ENCODE data around the gene MFGE8.

The MFGE8 gene

DNA sequence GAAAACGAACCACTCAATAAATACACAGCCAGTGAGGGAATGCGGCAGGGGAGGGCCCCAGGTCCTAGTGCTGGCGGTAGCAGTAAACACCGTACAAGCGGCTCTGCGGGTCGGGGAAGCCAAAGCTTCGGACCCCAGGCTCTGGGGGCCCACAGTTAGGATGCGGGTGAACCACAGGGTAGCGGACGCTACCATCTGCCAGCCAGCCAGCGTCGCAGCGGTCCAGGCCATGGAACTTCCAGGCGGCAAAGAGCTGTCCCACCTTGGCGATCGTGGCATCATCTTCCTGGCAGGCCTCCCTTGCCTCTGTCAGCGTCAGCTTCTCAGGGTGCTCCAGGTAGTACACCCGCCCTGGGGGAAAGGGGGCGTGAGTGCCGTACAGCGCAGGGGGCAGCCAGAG, 35.3 kb downstream of the MFGE8 start:
- no peak overlapping the region for H3K4me3 ChIP-seq (ENCODE audit: low read depth, low read length)
- no peak for DNase-seq (ENCODE audit: low read depth)
- TF ChIP-seq, protein P1, sequence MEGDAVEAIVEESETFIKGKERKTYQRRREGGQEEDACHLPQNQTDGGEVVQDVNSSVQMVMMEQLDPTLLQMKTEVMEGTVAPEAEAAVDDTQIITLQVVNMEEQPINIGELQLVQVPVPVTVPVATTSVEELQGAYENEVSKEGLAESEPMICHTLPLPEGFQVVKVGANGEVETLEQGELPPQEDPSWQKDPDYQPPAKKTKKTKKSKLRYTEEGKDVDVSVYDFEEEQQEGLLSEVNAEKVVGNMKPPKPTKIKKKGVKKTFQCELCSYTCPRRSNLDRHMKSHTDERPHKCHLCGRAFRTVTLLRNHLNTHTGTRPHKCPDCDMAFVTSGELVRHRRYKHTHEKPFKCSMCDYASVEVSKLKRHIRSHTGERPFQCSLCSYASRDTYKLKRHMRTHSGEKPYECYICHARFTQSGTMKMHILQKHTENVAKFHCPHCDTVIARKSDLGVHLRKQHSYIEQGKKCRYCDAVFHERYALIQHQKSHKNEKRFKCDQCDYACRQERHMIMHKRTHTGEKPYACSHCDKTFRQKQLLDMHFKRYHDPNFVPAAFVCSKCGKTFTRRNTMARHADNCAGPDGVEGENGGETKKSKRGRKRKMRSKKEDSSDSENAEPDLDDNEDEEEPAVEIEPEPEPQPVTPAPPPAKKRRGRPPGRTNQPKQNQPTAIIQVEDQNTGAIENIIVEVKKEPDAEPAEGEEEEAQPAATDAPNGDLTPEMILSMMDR (conservative IDR thresholded peaks at IDR 0.05; ENCODE audit: low read depth, low read length) = no peak

DNA sequence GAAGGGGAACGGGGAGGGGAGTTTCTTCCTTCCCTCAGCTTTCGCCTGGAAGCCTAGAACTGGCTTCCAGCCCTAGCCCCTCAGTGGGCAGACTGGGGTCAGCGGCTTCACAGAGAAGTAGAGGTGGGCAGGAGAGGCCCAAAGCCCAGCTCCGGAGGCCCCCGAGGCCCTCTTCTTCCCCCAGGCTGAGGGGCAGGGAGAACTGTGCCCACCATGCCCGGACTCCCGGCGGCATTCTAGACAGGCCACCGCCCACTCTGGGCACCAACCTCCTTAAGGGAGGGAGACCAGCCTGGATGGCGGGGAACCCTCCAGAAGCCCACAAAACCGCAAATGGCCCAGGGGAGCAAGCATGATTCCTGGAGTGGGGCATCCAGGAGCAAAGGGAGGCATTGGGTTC, 35.8 kb downstream of the MFGE8 start:
- TF ChIP-seq, protein P1 (conservative IDR thresholded peaks at IDR 0.05; ENCODE audit: low read depth, low read length) = no peak
- no peak for DNase-seq (ENCODE audit: low read depth)
- H3K4me3 ChIP-seq (ENCODE audit: low read depth, low read length) = no peak overlapping the region

DNA sequence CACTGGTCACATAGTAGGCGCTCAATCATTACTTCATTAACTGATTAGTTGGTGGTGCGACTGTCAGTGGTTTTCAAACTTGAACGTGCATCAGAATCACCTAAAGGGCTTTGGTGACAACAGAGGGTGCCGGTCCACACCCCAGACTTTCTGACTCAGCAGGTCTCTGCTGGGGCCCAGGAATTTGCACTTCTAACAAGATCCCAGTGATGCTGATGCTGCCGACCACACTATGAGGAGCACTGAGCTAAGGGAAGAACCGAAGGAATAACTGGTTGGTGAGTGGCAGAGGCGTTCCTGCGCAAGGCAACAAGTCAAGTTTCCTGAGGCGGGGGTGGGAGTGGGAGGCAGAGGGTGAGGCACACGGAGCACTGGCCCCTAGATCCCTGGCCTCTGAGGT, 36.6 kb downstream of the MFGE8 start:
- no peak overlapping the region for H3K4me3 ChIP-seq (ENCODE audit: low read depth, low read length)
- TF ChIP-seq, protein P1 (conservative IDR thresholded peaks at IDR 0.05; ENCODE audit: low read depth, low read length) = no peak
- no peak for DNase-seq (ENCODE audit: low read depth)

DNA sequence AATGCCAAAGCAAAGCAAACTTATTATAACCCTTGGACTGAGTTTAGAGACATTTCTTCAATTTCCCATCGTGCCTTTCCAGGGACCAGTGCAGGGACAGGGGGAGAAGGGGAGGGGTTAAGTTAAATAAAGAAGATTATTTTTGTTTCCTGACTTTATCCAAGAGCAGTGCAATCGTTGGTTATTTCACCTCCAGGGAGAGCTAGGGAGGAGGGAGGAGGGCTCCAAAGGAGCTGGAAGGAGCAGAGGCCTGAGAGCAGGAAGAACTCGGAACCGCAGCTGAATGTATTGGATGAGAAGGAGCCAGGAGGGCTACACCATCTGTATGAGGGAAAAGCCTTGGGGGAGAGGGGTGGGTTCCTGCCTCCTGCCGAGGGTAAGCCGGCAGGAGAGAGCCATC, 38.5 kb downstream of the MFGE8 start:
- no peak for DNase-seq (ENCODE audit: low read depth)
- H3K4me3 ChIP-seq (ENCODE audit: low read depth, low read length) = no peak overlapping the region
- TF ChIP-seq, protein P1 (conservative IDR thresholded peaks at IDR 0.05; ENCODE audit: low read depth, low read length) = no peak

DNA sequence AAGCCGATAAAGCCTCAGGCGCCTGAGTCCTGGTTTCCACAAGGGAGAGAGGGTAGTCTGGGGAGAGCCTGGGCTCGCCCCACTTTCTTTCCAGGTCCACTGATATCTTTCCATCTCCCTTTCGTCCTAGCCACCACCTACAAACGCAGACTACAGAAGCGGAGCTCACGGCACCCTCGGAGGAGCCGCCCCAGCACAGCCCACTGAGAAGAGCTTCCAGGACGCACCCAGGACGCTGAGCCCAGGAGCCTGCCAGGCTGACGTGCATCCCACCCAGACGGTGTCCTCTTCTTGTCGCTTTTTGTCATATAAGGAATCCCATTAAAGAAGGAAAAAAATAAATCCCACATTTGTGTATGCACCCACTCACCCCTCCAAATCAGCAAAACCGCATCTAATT, 38.9 kb downstream of the MFGE8 start:
- DNase-seq (ENCODE audit: low read depth) = no peak
- H3K4me3 ChIP-seq (ENCODE audit: low read depth, low read length) = no peak overlapping the region
- TF ChIP-seq, protein P1 (conservative IDR thresholded peaks at IDR 0.05; ENCODE audit: low read depth, low read length) = no peak

DNA sequence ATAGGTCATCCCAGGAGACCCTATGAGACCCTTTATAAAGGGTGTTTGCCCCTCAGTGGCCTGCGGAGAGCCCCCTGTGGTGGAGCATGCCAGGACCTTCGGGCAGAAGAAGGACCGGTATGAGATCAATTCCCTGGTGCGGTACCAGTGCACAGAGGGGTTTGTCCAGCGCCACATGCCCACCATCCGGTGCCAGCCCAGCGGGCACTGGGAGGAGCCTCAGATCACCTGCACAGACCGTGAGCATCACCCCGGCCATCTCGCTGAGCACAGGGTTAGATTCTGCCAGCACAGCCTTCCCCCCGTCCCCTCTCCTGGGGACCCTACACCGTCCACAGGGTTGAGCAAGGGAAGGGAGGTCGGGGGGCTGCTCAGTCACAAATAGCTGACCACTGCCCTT, 39.4 kb downstream of the MFGE8 start:
- no peak overlapping the region for H3K4me3 ChIP-seq (ENCODE audit: low read depth, low read length)
- TF ChIP-seq, protein P1 (conservative IDR thresholded peaks at IDR 0.05; ENCODE audit: low read depth, low read length) = no peak
- no peak for DNase-seq (ENCODE audit: low read depth)

DNA sequence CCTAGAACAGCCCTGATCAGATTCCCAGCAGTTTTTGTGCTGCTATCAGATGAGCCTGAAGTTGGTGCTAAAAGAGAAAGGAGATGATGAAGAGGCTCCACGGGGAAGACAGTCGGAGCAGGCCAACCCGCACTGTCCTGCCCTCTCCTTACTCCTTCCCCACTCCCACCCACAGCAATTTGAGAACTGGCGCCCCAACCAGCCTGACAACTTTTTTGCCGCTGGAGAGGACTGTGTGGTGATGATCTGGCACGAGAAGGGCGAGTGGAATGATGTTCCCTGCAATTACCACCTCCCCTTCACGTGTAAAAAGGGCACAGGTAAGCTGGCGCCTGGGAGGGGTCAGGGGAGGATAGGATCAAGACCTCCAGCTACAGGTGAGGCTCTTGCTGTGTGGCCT, 40.5 kb downstream of the MFGE8 start:
- no peak for DNase-seq (ENCODE audit: low read depth)
- no peak overlapping the region for H3K4me3 ChIP-seq (ENCODE audit: low read depth, low read length)
- TF ChIP-seq, protein P1 (conservative IDR thresholded peaks at IDR 0.05; ENCODE audit: low read depth, low read length) = no peak
